Skin of body (tissue), 2 donors: Measurements from ENCODE around the gene BCL2L1. TPM values are rescaled to one million over a fixed set of nuclear protein-coding genes. Genes with fewer than 3 reads are reported as not detected.

Source experiments
- DNase-seq: peaks from one replicate; lab custom pipeline; 2025; lab: John Stamatoyannopoulos, UW
- total RNA-seq: library from RNA; depleted of rRNA; stranded (reverse); fragments of >200 nt; gene quantifications from one replicate; pipeline ENCODE4 v1.2.3, GENCODE V29; 2014

BCL2L1 gene
- total RNA-seq, 1 donor from 2014 or later: 56.4 TPM

GRCh38 chr20:31694842-31695593 lies 27.6 kb downstream of the BCL2L1 start:
- DNase-seq: no peak

- DNase-seq: no peak
These were observed 28.5 kb downstream of the BCL2L1 start for GRCh38 chr20:31693987-31694661.

- no peak for DNase-seq
These were observed 29.3 kb downstream of the BCL2L1 start for GRCh38 chr20:31693402-31693801.

- no peak for DNase-seq
These were observed 30.9 kb downstream of the BCL2L1 start for GRCh38 chr20:31691646-31692275.

- no peak for DNase-seq
These were observed 32.5 kb downstream of the BCL2L1 start for GRCh38 chr20:31690124-31690666.

- DNase-seq: no peak
These were observed 33.5 kb downstream of the BCL2L1 start for GRCh38 chr20:31689141-31689540.

- DNase-seq: no peak
These were observed 34.9 kb downstream of the BCL2L1 start for GRCh38 chr20:31687777-31688176.

- no peak for DNase-seq
These were observed 36.6 kb downstream of the BCL2L1 start for GRCh38 chr20:31685853-31686643.

GRCh38 chr20:31684153-31685015 lies 38.3 kb downstream of the BCL2L1 start:
- DNase-seq: no peak

- DNase-seq: no peak
These were observed 39.7 kb downstream of the BCL2L1 start for GRCh38 chr20:31682927-31683326.

- DNase-seq: no peak
These were observed 40.3 kb downstream of the BCL2L1 start for GRCh38 chr20:31682352-31682751.

GRCh38 chr20:31681769-31682168 lies 40.9 kb downstream of the BCL2L1 start:
- DNase-seq: no peak

GRCh38 chr20:31681128-31681727 lies 41.4 kb downstream of the BCL2L1 start:
- DNase-seq: no peak

- DNase-seq: no peak
These were observed 42.2 kb downstream of the BCL2L1 start for GRCh38 chr20:31680286-31681127.

GRCh38 chr20:31679357-31680285 lies 43.0 kb downstream of the BCL2L1 start:
- no peak for DNase-seq

- no peak for DNase-seq
These were observed 44.0 kb downstream of the BCL2L1 start for GRCh38 chr20:31678389-31679356.
